ENCODE measurements around the gene MFF. TPM values are rescaled to one million over a fixed set of nuclear protein-coding genes. Genes with fewer than 3 reads are reported as not detected.

Gene MFF
- 100 to 1,000 TPM; 109 to 113 TPM for total RNA-seq

DNA sequence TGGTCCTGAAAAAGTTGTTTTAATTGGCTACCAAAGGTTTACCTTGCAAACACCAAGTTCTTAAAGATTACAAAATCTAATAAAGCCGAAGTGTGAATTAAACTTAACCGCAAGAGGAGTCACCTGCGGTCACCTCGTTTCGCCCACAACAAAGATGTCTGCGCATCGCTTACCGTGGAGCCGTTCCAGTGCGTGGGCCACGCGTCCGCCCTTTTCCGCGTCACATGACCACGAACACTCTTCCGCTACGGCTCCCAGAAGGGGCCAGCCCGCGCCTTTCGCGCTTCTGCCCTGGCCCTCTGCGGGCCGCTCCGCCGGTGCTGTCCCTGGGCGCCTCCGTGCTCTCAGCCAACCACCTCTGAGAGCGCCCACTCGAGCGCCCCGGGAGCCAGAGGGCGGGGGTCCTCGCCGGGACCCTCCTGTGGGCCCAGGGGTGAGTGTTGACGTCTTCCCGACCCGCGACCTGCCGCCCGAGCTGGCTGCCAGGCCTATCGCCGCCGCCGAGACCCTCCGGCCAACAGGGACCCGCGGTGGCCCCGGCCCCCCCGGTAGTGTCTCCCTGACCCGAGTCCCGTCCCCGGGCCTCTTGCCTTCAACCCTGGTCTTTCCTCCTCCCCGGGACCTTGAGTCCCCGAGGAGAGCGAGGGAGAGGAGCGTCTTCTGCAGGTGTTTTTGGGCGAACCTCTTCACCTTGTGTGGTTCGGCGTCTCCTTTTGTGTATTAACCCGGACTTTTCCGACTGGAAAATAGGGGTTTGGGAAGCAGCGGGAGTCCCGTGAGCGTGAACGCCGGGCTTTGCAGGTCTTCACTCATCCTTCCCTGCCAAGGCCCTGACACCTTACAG lies at the start of gene MFF:
Gene MFF, plus strand, starts transcription at position 257 of the 844 bp plus-strand sequence. CDS start 5,415 bp downstream, outside the sequence.
- Histone ChIP-seq H3K27me3 (replicated peaks; ENCODE audit: insufficient read depth) (no peaks in the 10 kb centered on the region), H3K4me1 (ENCODE audit: control insufficient read depth in 1 of 2, low read depth in 2 of 2) (peaks cover 7 to 26% of the 10 kb centered on the region in 2 donors), H3K4me3 (peak within 1 kb of the TSS; percentile 99), H3K9me3 (no peaks in the 10 kb centered on the region), H3K36me3 (no peaks in the 10 kb centered on the region), H3K27ac (peak within 1 kb of the TSS; percentile 87 to 88)
- TF ChIP-seq CTCF (IDR thresholded peaks at IDR 0.05), result peak; percentile 15
- DNase-seq (ENCODE audit: low spot score), result peak; percentile 82
- peak; percentile 99 for ATAC-seq (ENCODE audit: insufficient number of reproducible peaks, low FRiP score, low read depth)

- DNase-seq (ENCODE audit: low spot score), result no peak
- Histone ChIP-seq H3K4me3 (no peak overlapping the region), H3K36me3 (peaks cover 16% of the 10 kb centered on the region)
These were observed 44.2 kb upstream of the MFF start for GRCh38 chr2:227280895-227281294.

GRCh38 chr2:227285741-227286236 lies 39.3 kb upstream of the MFF start:
- Histone ChIP-seq H3K27me3 (replicated peaks; ENCODE audit: insufficient read depth) (no peaks in the 10 kb centered on the region), H3K27ac (no peak overlapping the region), H3K36me3 (peaks cover 18% of the 10 kb centered on the region), H3K4me1 (ENCODE audit: control insufficient read depth in 1 of 2, low read depth in 2 of 2) (no peaks in the 10 kb centered on the region), H3K4me3 (no peak overlapping the region), H3K9me3 (peaks cover 3% of the 10 kb centered on the region)
- ATAC-seq (ENCODE audit: insufficient number of reproducible peaks, low FRiP score, low read depth) (no peak), DNase-seq (ENCODE audit: low spot score) (no peak)
- no peak for TF ChIP-seq CTCF (IDR thresholded peaks at IDR 0.05)

More at GRCh38 chr2:227280895-227281294, 44.2 kb upstream of the MFF start:
- peaks cover 3% of the 10 kb centered on the region for H3K9me3 ChIP-seq
- no peaks in the 10 kb centered on the region for H3K4me1 ChIP-seq (ENCODE audit: control insufficient read depth in 1 of 2, low read depth in 2 of 2)
- no peak for ATAC-seq (ENCODE audit: insufficient number of reproducible peaks, low FRiP score, low read depth)
- no peaks in the 10 kb centered on the region for H3K27me3 ChIP-seq (replicated peaks; ENCODE audit: insufficient read depth)
- TF ChIP-seq CTCF (IDR thresholded peaks at IDR 0.05), result no peak
- H3K27ac ChIP-seq, result no peak overlapping the region

- Histone ChIP-seq H3K9me3 (peaks cover under 1% of the 10 kb centered on the region), H3K4me3 (no peak overlapping the region), H3K36me3 (peaks cover 12% of the 10 kb centered on the region), H3K27me3 (replicated peaks; ENCODE audit: insufficient read depth) (no peaks in the 10 kb centered on the region), H3K27ac (no peak overlapping the region), H3K4me1 (ENCODE audit: control insufficient read depth in 1 of 2, low read depth in 2 of 2) (no peaks in the 10 kb centered on the region)
- no peak for ATAC-seq (ENCODE audit: insufficient number of reproducible peaks, low FRiP score, low read depth)
- DNase-seq (ENCODE audit: low spot score), result no peak
- TF ChIP-seq CTCF (IDR thresholded peaks at IDR 0.05), result no peak
These were observed 37.3 kb upstream of the MFF start for GRCh38 chr2:227287771-227288170.

GRCh38 chr2:227292314-227292713 lies 32.7 kb upstream of the MFF start:
- Histone ChIP-seq H3K4me1 (ENCODE audit: control insufficient read depth in 1 of 2, low read depth in 2 of 2) (no peaks in the 10 kb centered on the region), H3K27me3 (replicated peaks; ENCODE audit: insufficient read depth) (no peaks in the 10 kb centered on the region), H3K36me3 (peaks cover 12% of the 10 kb centered on the region), H3K27ac (no peak overlapping the region), H3K9me3 (no peaks in the 10 kb centered on the region), H3K4me3 (no peak overlapping the region)
- no peak for DNase-seq (ENCODE audit: low spot score)
- TF ChIP-seq CTCF (IDR thresholded peaks at IDR 0.05), result no peak
- ATAC-seq (ENCODE audit: insufficient number of reproducible peaks, low FRiP score, low read depth), result no peak
